Endothelial cell of umbilical vein (primary cell): Measurements from ENCODE around the gene MT1M.

Source experiments
- POLR2A ChIP-seq: IDR thresholded peaks from 2 replicates; pipeline ENCODE4 v1.6.1; 2012; ENCODE audit warnings: low read depth, mild to moderate bottlenecking, control low read depth, low read length
- POLR2AphosphoS5 ChIP-seq: IDR thresholded peaks from 2 replicates; pipeline ENCODE4 v1.6.1; 2012; ENCODE audit warnings: low read depth, mild to moderate bottlenecking, control low read depth, low read length, moderate library complexity; ENCODE audit not compliant: insufficient read depth
- TF ChIP-seq, protein P1 (sequence below), 2 donors: IDR thresholded peaks; 1 replicate in 1 of 2; 2 replicates in 1 of 2; pipeline ENCODE4 v1.5.1; 2011; ENCODE audit warnings: low read length in 2 of 2, mild to moderate bottlenecking in 2 of 2, moderate library complexity in 2 of 2, control low read depth in 1 of 2, inconsistent platforms in 1 of 2, low read depth in 1 of 2; ENCODE audit not compliant: insufficient read depth in 1 of 2; ENCODE audit errors: extremely low read depth in 1 of 2
- TF ChIP-seq, protein P2 (sequence below): IDR thresholded peaks from 2 replicates; pipeline ENCODE4 v1.6.1; 2011; ENCODE audit not compliant: insufficient read depth, insufficient read length

DNA sequence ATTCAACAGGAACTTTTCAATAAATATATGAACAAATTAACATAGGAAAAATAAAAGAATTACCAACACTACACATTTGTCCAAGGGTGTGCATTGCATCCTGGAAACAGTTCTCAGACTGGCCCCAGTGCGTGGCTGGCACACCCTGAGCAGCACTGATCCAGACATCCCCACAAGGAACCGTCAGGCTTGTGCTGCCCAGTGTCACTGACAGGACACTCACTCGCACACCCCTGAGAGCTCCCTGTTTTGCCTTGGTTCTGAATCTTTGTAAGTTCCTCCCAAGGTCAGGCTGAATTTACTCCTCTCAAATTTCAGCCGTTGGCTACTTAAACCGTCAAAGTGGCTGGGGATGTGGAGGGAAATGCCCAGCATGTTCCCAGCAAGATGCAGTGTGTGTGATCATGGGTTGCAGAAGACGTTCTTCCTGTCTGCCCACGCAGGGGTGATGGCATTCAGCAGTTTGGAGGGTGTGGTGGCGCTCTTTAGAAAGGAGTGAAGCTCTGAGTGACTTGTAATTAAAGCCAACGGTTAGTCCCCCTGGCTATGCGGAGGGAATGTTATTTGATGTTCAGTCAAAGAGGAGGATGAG lies 22.3 kb upstream of the MT1M start:
- TF ChIP-seq POLR2AphosphoS5 (peak; percentile 97), POLR2A (peak; percentile 95)
- TF ChIP-seq, protein P1, sequence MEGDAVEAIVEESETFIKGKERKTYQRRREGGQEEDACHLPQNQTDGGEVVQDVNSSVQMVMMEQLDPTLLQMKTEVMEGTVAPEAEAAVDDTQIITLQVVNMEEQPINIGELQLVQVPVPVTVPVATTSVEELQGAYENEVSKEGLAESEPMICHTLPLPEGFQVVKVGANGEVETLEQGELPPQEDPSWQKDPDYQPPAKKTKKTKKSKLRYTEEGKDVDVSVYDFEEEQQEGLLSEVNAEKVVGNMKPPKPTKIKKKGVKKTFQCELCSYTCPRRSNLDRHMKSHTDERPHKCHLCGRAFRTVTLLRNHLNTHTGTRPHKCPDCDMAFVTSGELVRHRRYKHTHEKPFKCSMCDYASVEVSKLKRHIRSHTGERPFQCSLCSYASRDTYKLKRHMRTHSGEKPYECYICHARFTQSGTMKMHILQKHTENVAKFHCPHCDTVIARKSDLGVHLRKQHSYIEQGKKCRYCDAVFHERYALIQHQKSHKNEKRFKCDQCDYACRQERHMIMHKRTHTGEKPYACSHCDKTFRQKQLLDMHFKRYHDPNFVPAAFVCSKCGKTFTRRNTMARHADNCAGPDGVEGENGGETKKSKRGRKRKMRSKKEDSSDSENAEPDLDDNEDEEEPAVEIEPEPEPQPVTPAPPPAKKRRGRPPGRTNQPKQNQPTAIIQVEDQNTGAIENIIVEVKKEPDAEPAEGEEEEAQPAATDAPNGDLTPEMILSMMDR (IDR thresholded peaks at IDR 0.05; ENCODE audit: extremely low read depth in 1 of 2, insufficient read depth in 1 of 2, low read depth in 1 of 2, low read length in 2 of 2), result no peak
- TF ChIP-seq, protein P2, sequence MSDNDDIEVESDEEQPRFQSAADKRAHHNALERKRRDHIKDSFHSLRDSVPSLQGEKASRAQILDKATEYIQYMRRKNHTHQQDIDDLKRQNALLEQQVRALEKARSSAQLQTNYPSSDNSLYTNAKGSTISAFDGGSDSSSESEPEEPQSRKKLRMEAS, result peak; percentile 3
